Kidney (tissue), 14 donors: Measurements from ENCODE around the gene NSG2. TPM values are rescaled to one million over a fixed set of nuclear protein-coding genes. Genes with fewer than 3 reads are reported as not detected.

Experiments
- DNase-seq, 5 donors: peaks; one replicate each; pipeline ENCODE4 v3.0.0-alpha.2; 2013 to 2020
- FAIRE-seq: peaks from 2 replicates; lab custom pipeline; 2012; peaks lifted over from hg19 to GRCh38; lab: Jason Lieb, UNC
- H3K27ac ChIP-seq, 2 donors: one replicate each; pipeline ENCODE4 v1.7.0; 2013; ENCODE audit warnings: low read depth in 2 of 2, low read length in 2 of 2, inconsistent platforms in 1 of 2
- H3K27me3 ChIP-seq: one replicate; pipeline ENCODE4 v1.7.1; 2013; ENCODE audit warnings: low read length, inconsistent platforms; ENCODE audit not compliant: control insufficient read depth, insufficient read depth
- H3K36me3 ChIP-seq, 3 donors: one replicate each; pipeline versions ENCODE4 v1.7.0 to v1.7.1; 2013; ENCODE audit warnings: low read length in 3 of 3, control low read depth in 1 of 3, inconsistent platforms in 1 of 3; ENCODE audit not compliant: insufficient read depth in 3 of 3, control insufficient read depth in 2 of 3
- H3K4me1 ChIP-seq, 3 donors: one replicate each; pipeline versions ENCODE4 v1.7.0 to v1.7.1; 2013; ENCODE audit warnings: low read length in 3 of 3, inconsistent platforms in 1 of 3, low read depth in 1 of 3; ENCODE audit not compliant: control insufficient read depth in 2 of 3, insufficient read depth in 2 of 3
- H3K4me3 ChIP-seq, 3 donors: one replicate each; pipeline versions ENCODE4 v1.7.0 to v1.8.1; 2013; ENCODE audit warnings: low read length in 3 of 3, control low read depth in 1 of 3, inconsistent platforms in 1 of 3
- H3K9ac ChIP-seq, 3 donors: one replicate each; pipeline versions ENCODE4 v1.7.0 to v1.7.1; 2013; ENCODE audit warnings: low read length in 3 of 3, control low read depth in 1 of 3, inconsistent platforms in 1 of 3
- H3K9me3 ChIP-seq, 3 donors: one replicate each; pipeline versions ENCODE4 v1.7.0 to v1.7.1; 2013; ENCODE audit warnings: low read length in 3 of 3, control low read depth in 1 of 3, inconsistent platforms in 1 of 3; ENCODE audit not compliant: control insufficient read depth in 2 of 3, insufficient read depth in 1 of 3
- CTCF ChIP-seq: IDR thresholded peaks from 3 replicates; pipeline ENCODE4 v1.5.1; 2012; ENCODE audit warnings: mild to moderate bottlenecking, moderate library complexity, borderline replicate concordance; ENCODE audit not compliant: insufficient read depth; ENCODE audit errors: extremely low read depth
- intact Hi-C: fragments of 100-400 bp; cut with DNase I; formaldehyde crosslinking; loops from one replicate; pipeline ENCODE4 v1.11.1; 2022
- polyA plus RNA-seq: library from polyadenylated mRNA; stranded (reverse); fragments of 350-450 nt; fragmentation: Illumina TruSeq; extraction: RNeasy Lipid Tissue Mini Kit (QIAGEN cat#74804); gene quantifications from one replicate; pipeline ENCODE4 v1.2.3, GENCODE V29; 2014; ENCODE audit warnings: low read depth, low replicate concordance; ENCODE audit not compliant: insufficient read depth
- total RNA-seq: library from RNA; stranded (reverse); fragmentation: NEBNext Ultra II Directional; extraction: Animal tissue kit (Norgen Biotek cat#: 25700); gene quantifications from one replicate; pipeline ENCODE4 v1.2.1, GENCODE V29; 2021
- donor health status: control.
- donor health status: control.
- donor health status: control.
- donor health status: control.
- donor health status: control.
- donor health status: DM: yes; HTN: yes; CAD: no.
- donor health status: Normal renal cell carcinoma (clear cell type).

NSG2 gene
- total and polyA plus RNA-seq, 2 donors from 2014 or later: 0.41 TPM; not detected in 1

- Histone ChIP-seq H3K4me1 (no peaks in the 10 kb centered on the region), H3K27me3 (no peaks in the 10 kb centered on the region), H3K36me3 (no peaks in the 10 kb centered on the region), H3K9ac (no peak overlapping the region), H3K27ac (no peak overlapping the region), H3K4me3 (no peak overlapping the region), H3K9me3 (no peaks in the 10 kb centered on the region)
- intact Hi-C loops: no loop called here
- no peak for TF ChIP-seq CTCF
- DNase-seq (no peak), FAIRE-seq (no peak)
These were observed 45.4 kb upstream of the NSG2 start for GRCh38 chr5:174000076-174000475.

GRCh38 chr5:174003795-174004194 lies 41.7 kb upstream of the NSG2 start:
- Histone ChIP-seq H3K9me3 (no peaks in the 10 kb centered on the region), H3K36me3 (no peaks in the 10 kb centered on the region), H3K4me1 (no peaks in the 10 kb centered on the region), H3K4me3 (no peak overlapping the region), H3K9ac (no peak overlapping the region), H3K27me3 (no peaks in the 10 kb centered on the region), H3K27ac (no peak overlapping the region)
- no peak for TF ChIP-seq CTCF
- intact Hi-C loops: no loop called here
- FAIRE-seq (no peak), DNase-seq (no peak)

GRCh38 chr5:174008922-174009321 lies 36.6 kb upstream of the NSG2 start:
- no peaks in the 10 kb centered on the region for H3K4me1 ChIP-seq
- no peak for TF ChIP-seq CTCF
- intact Hi-C loops: no loop called here
- no peaks in the 10 kb centered on the region for H3K36me3 ChIP-seq
- no peak overlapping the region for H3K27ac ChIP-seq
- H3K4me3 ChIP-seq: no peak overlapping the region
- no peak overlapping the region for H3K9ac ChIP-seq
- no peaks in the 10 kb centered on the region for H3K27me3 ChIP-seq
- DNase-seq (no peak), FAIRE-seq (no peak)
- H3K9me3 ChIP-seq: no peaks in the 10 kb centered on the region

GRCh38 chr5:174010365-174010764 lies 35.1 kb upstream of the NSG2 start:
- no peak for TF ChIP-seq CTCF
- H3K4me3 ChIP-seq: no peak overlapping the region
- H3K4me1 ChIP-seq: no peaks in the 10 kb centered on the region
- no peaks in the 10 kb centered on the region for H3K27me3 ChIP-seq
- H3K9ac ChIP-seq: no peak overlapping the region
- H3K9me3 ChIP-seq: no peaks in the 10 kb centered on the region
- DNase-seq (no peak), FAIRE-seq (no peak)
- H3K36me3 ChIP-seq: no peaks in the 10 kb centered on the region
- no peak overlapping the region for H3K27ac ChIP-seq
- intact Hi-C loops: no loop called here
